OCI-LY1 (cell line): ENCODE measurements around the gene STAC.

ENCODE experiments used
- H2AFZ ChIP-seq: fragments of 200-600 bp; sonication (generic), shearing (Covaris generic); 2 replicates; pipeline ENCODE4 v1.6.0; 2014; ENCODE audit warnings: antibody characterized with exemption, mild to moderate bottlenecking, low read length
- H3F3A ChIP-seq: fragments of 200-600 bp; sonication (generic), shearing (Covaris generic); 2 replicates; pipeline ENCODE4 v1.6.0; 2014; ENCODE audit warnings: mild to moderate bottlenecking, antibody characterized with exemption, low read length, moderate library complexity; ENCODE audit not compliant: insufficient read depth
- H3K27ac ChIP-seq: fragments of 200-600 bp; sonication (generic); 2 replicates; pipeline ENCODE4 v1.5.1; 2014; ENCODE audit warnings: low read length, mixed run types, mild to moderate bottlenecking, low read depth; ENCODE audit not compliant: poor library complexity, severe bottlenecking
- H3K27me3 ChIP-seq: fragments of 200-600 bp; sonication (generic); 2 replicates; pipeline ENCODE4 v1.6.0; 2014; ENCODE audit warnings: antibody characterized with exemption, mild to moderate bottlenecking, low read length, moderate library complexity; ENCODE audit not compliant: insufficient read depth
- H3K36me3 ChIP-seq: fragments of 200-600 bp; sonication (generic); 2 replicates; pipeline ENCODE4 v1.6.1; 2014; ENCODE audit warnings: mild to moderate bottlenecking, antibody characterized with exemption, low read length, moderate library complexity, mixed read lengths; ENCODE audit not compliant: insufficient read depth
- H3K4me1 ChIP-seq: fragments of 200-600 bp; sonication (generic); 2 replicates; pipeline ENCODE4 v1.5.1; 2014; ENCODE audit warnings: mild to moderate bottlenecking, low read length, moderate library complexity; ENCODE audit not compliant: insufficient read depth, severe bottlenecking
- H3K4me2 ChIP-seq: fragments of 200-600 bp; sonication (generic), shearing (Covaris generic); 2 replicates; pipeline ENCODE4 v1.6.1; 2014; ENCODE audit warnings: low read length
- H3K4me3 ChIP-seq: fragments of 200-600 bp; sonication (generic); 2 replicates; pipeline ENCODE4 v1.5.1; 2014; ENCODE audit warnings: low read length, low read depth, mild to moderate bottlenecking, mixed read lengths; ENCODE audit not compliant: poor library complexity, severe bottlenecking
- H3K79me2 ChIP-seq: fragments of 200-600 bp; shearing (Covaris generic); 2 replicates; pipeline ENCODE4 v1.6.1; 2016; ENCODE audit warnings: mixed run types, low read length, mixed read lengths; ENCODE audit not compliant: insufficient read depth
- H3K9ac ChIP-seq: fragments of 200-600 bp; sonication (generic), shearing (Covaris generic); 2 replicates; pipeline ENCODE4 v1.6.1; 2014; ENCODE audit warnings: mild to moderate bottlenecking, low read length, mixed read lengths
- H3K9me2 ChIP-seq: fragments of 200-600 bp; sonication (generic), shearing (Covaris generic); 2 replicates; pipeline ENCODE4 v1.6.1; 2014; ENCODE audit warnings: low read depth, mild to moderate bottlenecking, low read length, mixed read lengths
- H3K9me3 ChIP-seq: fragments of 200-600 bp; shearing (Covaris generic); 2 replicates; pipeline ENCODE4 v1.6.1; 2014; ENCODE audit warnings: low read length, mixed read lengths
- H4K20me1 ChIP-seq: fragments of 200-600 bp; sonication (generic), shearing (Covaris generic); 2 replicates; pipeline ENCODE4 v1.6.0; 2016; ENCODE audit warnings: mild to moderate bottlenecking, low read length; ENCODE audit not compliant: insufficient read depth
- EZH2 ChIP-seq: fragments of 200-600 bp; sonication (generic), shearing (Covaris generic); IDR thresholded peaks from 2 replicates; pipeline ENCODE4 v1.8.0; 2017; ENCODE audit warnings: borderline replicate concordance, mixed run types, mild to moderate bottlenecking, antibody characterized with exemption, low read length, moderate library complexity, mixed read lengths
- TF ChIP-seq, protein P1 (sequence below): fragments of 200-600 bp; sonication (generic), shearing (Covaris generic); IDR thresholded peaks from 2 replicates; pipeline ENCODE4 v1.5.1; 2017; ENCODE audit warnings: mild to moderate bottlenecking, antibody characterized with exemption, low read length, moderate library complexity, mixed read lengths

STAC gene

DNA sequence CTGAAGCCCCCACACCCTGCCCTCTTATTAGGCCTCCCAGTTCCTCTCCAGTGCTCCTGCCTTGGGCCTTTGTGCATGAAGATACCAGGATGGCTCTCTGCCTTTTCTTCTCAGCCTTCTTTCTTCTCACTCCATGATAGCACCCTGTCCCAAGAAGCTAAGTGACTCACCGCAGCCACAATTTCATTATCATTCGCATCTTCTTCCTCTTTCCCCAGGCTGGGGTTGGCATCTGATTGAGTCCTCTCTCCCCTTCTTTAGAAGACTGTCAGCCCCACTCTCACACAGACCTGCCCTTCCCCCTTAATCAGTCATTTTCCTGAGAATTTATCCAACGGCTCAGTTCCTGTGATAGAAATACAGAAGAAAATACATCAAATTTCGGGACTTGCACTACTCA lies 102.0 kb downstream of the STAC start:
- Histone ChIP-seq H3K27me3 (no peaks in the 10 kb centered on the region), H3K9ac (no peak overlapping the region), H3K36me3 (no peaks in the 10 kb centered on the region), H3F3A (no peaks in the 10 kb centered on the region), H3K4me2 (no peak overlapping the region), H3K9me3 (no peaks in the 10 kb centered on the region), H3K9me2 (no peaks in the 10 kb centered on the region), H3K4me3 (no peak overlapping the region), H3K27ac (no peak overlapping the region), H4K20me1 (no peaks in the 10 kb centered on the region), H2AFZ (no peak overlapping the region), H3K79me2 (no peaks in the 10 kb centered on the region), H3K4me1 (no peaks in the 10 kb centered on the region)
- TF ChIP-seq, protein P1, sequence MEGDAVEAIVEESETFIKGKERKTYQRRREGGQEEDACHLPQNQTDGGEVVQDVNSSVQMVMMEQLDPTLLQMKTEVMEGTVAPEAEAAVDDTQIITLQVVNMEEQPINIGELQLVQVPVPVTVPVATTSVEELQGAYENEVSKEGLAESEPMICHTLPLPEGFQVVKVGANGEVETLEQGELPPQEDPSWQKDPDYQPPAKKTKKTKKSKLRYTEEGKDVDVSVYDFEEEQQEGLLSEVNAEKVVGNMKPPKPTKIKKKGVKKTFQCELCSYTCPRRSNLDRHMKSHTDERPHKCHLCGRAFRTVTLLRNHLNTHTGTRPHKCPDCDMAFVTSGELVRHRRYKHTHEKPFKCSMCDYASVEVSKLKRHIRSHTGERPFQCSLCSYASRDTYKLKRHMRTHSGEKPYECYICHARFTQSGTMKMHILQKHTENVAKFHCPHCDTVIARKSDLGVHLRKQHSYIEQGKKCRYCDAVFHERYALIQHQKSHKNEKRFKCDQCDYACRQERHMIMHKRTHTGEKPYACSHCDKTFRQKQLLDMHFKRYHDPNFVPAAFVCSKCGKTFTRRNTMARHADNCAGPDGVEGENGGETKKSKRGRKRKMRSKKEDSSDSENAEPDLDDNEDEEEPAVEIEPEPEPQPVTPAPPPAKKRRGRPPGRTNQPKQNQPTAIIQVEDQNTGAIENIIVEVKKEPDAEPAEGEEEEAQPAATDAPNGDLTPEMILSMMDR: no peak
- TF ChIP-seq EZH2: no peak

DNA sequence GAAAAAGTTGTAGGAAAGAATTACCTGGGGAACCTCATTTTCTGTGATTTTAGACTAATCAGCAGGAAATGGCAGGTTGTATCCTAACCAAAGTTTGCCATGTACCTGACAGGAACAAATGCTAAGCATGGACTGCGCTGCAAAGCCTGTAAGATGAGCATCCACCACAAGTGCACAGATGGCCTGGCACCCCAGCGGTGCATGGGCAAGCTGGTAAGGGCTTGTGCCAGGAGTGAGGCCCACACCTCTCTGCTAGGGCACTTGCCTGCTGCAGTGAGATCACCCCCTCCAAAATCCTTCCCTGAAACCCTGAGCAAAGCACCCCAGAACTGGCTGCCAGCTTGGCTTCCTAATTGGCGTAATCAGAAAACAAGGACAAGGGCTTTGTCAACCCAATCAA lies 102.6 kb downstream of the STAC start:
- Histone ChIP-seq H2AFZ (no peak overlapping the region), H4K20me1 (no peaks in the 10 kb centered on the region), H3F3A (no peaks in the 10 kb centered on the region), H3K27ac (no peak overlapping the region), H3K9me3 (no peaks in the 10 kb centered on the region), H3K4me3 (no peak overlapping the region), H3K9ac (no peak overlapping the region), H3K36me3 (no peaks in the 10 kb centered on the region), H3K4me1 (no peaks in the 10 kb centered on the region), H3K4me2 (no peak overlapping the region), H3K79me2 (no peaks in the 10 kb centered on the region), H3K9me2 (no peaks in the 10 kb centered on the region), H3K27me3 (no peaks in the 10 kb centered on the region)
- no peak for TF ChIP-seq EZH2
- TF ChIP-seq, protein P1: no peak

DNA sequence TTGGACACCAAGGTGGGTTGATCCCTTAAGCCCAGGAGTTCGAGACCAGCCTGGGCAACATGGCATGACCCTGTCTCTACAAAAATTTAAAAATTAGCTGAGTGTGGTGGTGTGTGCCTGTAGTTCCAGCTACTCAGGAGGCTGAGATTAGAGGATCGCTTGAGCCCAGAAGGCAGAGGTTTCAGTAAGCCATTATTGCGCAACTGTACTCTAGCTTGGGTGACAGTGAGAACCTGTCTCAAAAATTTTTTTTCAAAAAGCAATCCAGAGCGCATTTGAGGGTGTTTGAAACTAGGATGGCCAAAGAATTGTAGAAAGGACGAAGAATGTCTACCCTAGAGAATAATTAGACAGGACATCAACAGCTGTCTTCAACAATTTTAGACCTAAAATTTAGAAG lies 103.4 kb downstream of the STAC start:
- H3K27ac ChIP-seq: no peak overlapping the region
- H3K27me3 ChIP-seq: no peaks in the 10 kb centered on the region
- TF ChIP-seq EZH2: no peak
- TF ChIP-seq, protein P1: no peak
- no peak overlapping the region for H3K9ac ChIP-seq
- no peaks in the 10 kb centered on the region for H3K9me3 ChIP-seq
- no peaks in the 10 kb centered on the region for H3F3A ChIP-seq
- H3K4me3 ChIP-seq: no peak overlapping the region
- no peaks in the 10 kb centered on the region for H3K79me2 ChIP-seq
- H3K4me1 ChIP-seq: no peaks in the 10 kb centered on the region
- H2AFZ ChIP-seq: no peak overlapping the region
- no peak overlapping the region for H3K4me2 ChIP-seq
- H3K36me3 ChIP-seq: no peaks in the 10 kb centered on the region
- H3K9me2 ChIP-seq: no peaks in the 10 kb centered on the region
- no peaks in the 10 kb centered on the region for H4K20me1 ChIP-seq
